HCT116 (cell line): ENCODE results near the gene MRPS16.

Source experiments
- ATF3 ChIP-seq: IDR thresholded peaks from 2 replicates; pipeline ENCODE4 v1.6.1; 2012
- CTCF ChIP-seq, 3 experiments: fragments of 200-600 bp in 1 of 3; sonication (generic) in 1 of 3; IDR thresholded peaks in 2 of 3; conservative IDR thresholded peaks in 1 of 3; 2 replicates each; pipeline ENCODE4 v1.5.1; 2012 to 2017; ENCODE audit warnings: low read depth in 2 of 3, low read length in 2 of 3, antibody characterized with exemption in 1 of 3, borderline replicate concordance in 1 of 3, control low read depth in 1 of 3, mild to moderate bottlenecking in 1 of 3, mixed read lengths in 1 of 3, mixed run types in 1 of 3, moderate library complexity in 1 of 3; ENCODE audit not compliant: insufficient read depth in 1 of 3
- POLR2AphosphoS5 ChIP-seq: IDR thresholded peaks from 2 replicates; pipeline ENCODE4 v1.6.1; 2011; ENCODE audit warnings: mild to moderate bottlenecking, low read depth, low read length, moderate library complexity
- SIN3A ChIP-seq: IDR thresholded peaks from 2 replicates; pipeline ENCODE4 v1.6.1; 2012; ENCODE audit warnings: low read depth

GRCh38 chr10:73263693-73264347, 11.4 kb upstream of the MRPS16 start:
- TF ChIP-seq POLR2AphosphoS5 (no peak), ATF3 (no peak), SIN3A (no peak), CTCF (IDR thresholded peaks at IDR 0.05 in 2 of 3, conservative IDR thresholded peaks at IDR 0.05 in 1 of 3; ENCODE audit: borderline replicate concordance in 1 of 3, insufficient read depth in 1 of 3, low read depth in 2 of 3, low read length in 2 of 3) (peak; percentile 51 to 71 (median 52); a peak in 4 of 6 replicates)
